WTC11 (cell line): Measurements from ENCODE around the gene CASR. TPM values are rescaled to one million over a fixed set of nuclear protein-coding genes. Genes with fewer than 3 reads are reported as not detected.

Experiments used
- ATAC-seq: fragments of 200-7000 bp; cut with Tn5 transposase; 2 replicates; pipeline ENCODE4 v1.10.0; 2021; ENCODE audit warnings: mild to moderate bottlenecking, moderate library complexity
- CTCF ChIA-PET: fragments of 300-600 bp; sonication (Branson Sonifier 250); formaldehyde crosslinking; loops from one replicate; lab custom pipeline; 2021; ENCODE audit warnings: antibody characterized with exemption; lab: Charles Lee
- POLR2A ChIA-PET: fragments of 350-600 bp; sonication (Branson Sonifier 250); formaldehyde crosslinking; loops from one replicate; lab custom pipeline; 2021; ENCODE audit warnings: antibody characterized with exemption; lab: Charles Lee
- DNase-seq: peaks from one replicate; pipeline ENCODE4 v3.0.0; 2021; ENCODE audit warnings: low spot score
- H3K27ac Mint-ChIP-seq: 2 replicates; pipeline ENCODE4 v1.8.0; 2021; ENCODE audit warnings: mixed read lengths
- H3K27me3 Mint-ChIP-seq: 2 replicates; pipeline ENCODE4 v1.8.0; 2021; ENCODE audit warnings: low read depth, mild to moderate bottlenecking, moderate library complexity, mixed read lengths
- H3K36me3 Mint-ChIP-seq: 2 replicates; pipeline ENCODE4 v1.8.0; 2021; ENCODE audit warnings: mixed read lengths
- H3K4me1 Mint-ChIP-seq: 2 replicates; pipeline ENCODE4 v1.8.0; 2022; ENCODE audit warnings: mixed read lengths
- H3K4me3 Mint-ChIP-seq: 2 replicates; pipeline ENCODE4 v1.8.0; 2021; ENCODE audit warnings: mild to moderate bottlenecking, moderate library complexity, mixed read lengths
- H3K9me3 Mint-ChIP-seq: 2 replicates; pipeline ENCODE4 v1.8.0; 2021; ENCODE audit warnings: mixed read lengths
- ARID4B ChIP-seq: sonication (generic); formaldehyde crosslinking; IDR thresholded peaks from 2 replicates; pipeline ENCODE4 v1.8.0; 2023; ENCODE audit warnings: missing genetic modification reagents, mild to moderate bottlenecking, borderline replicate concordance
- ESRRA ChIP-seq: sonication (generic); formaldehyde crosslinking; IDR thresholded peaks from 2 replicates; pipeline ENCODE4 v1.8.1; 2022; ENCODE audit warnings: mild to moderate bottlenecking, missing genetic modification reagents, borderline replicate concordance
- FOXP1 ChIP-seq: sonication (generic); formaldehyde crosslinking; IDR thresholded peaks from 2 replicates; pipeline ENCODE4 v1.8.0; 2022; ENCODE audit warnings: missing genetic modification reagents, mild to moderate bottlenecking, moderate library complexity, borderline replicate concordance
- GABPB1 ChIP-seq: sonication (generic); formaldehyde crosslinking; IDR thresholded peaks from 2 replicates; pipeline ENCODE4 v1.8.1; 2023; ENCODE audit warnings: mild to moderate bottlenecking, missing genetic modification reagents
- GRHL2 ChIP-seq: fragments of 250-450 bp; sonication (Bioruptor Pico); IDR thresholded peaks from 2 replicates; pipeline ENCODE4 v1.8.0; 2022; ENCODE audit warnings: mild to moderate bottlenecking, moderate library complexity; ENCODE audit not compliant: insufficient replicate concordance, severe bottlenecking
- NFATC4 ChIP-seq: fragments of 250-450 bp; sonication (Bioruptor Pico); IDR thresholded peaks from 2 replicates; pipeline ENCODE4 v1.9.0; 2021; ENCODE audit warnings: mild to moderate bottlenecking
- SOX15 ChIP-seq: fragments of 250-450 bp; sonication (Bioruptor Pico); IDR thresholded peaks from 2 replicates; pipeline ENCODE4 v1.9.0; 2021; ENCODE audit warnings: mild to moderate bottlenecking
- TEAD4 ChIP-seq: sonication (generic); formaldehyde crosslinking; IDR thresholded peaks from 2 replicates; pipeline ENCODE4 v1.8.0; 2022; ENCODE audit warnings: mild to moderate bottlenecking, missing genetic modification reagents
- TP53 ChIP-seq: sonication (generic); formaldehyde crosslinking; IDR thresholded peaks from 2 replicates; pipeline ENCODE4 v1.8.1; 2023; ENCODE audit warnings: mild to moderate bottlenecking, missing genetic modification reagents
- USF2 ChIP-seq: sonication (generic); formaldehyde crosslinking; IDR thresholded peaks from 2 replicates; pipeline ENCODE4 v1.8.1; 2023; ENCODE audit warnings: mild to moderate bottlenecking, missing genetic modification reagents, moderate library complexity
- total RNA-seq: library from RNA; stranded (reverse); gene quantifications from 3 replicates; pipeline ENCODE4 v1.2.3, GENCODE V29; 2021
- TF ChIP-seq, protein P1 (sequence below): sonication (generic); formaldehyde crosslinking; IDR thresholded peaks from 2 replicates; pipeline ENCODE4 v1.8.0; 2023; ENCODE audit warnings: mild to moderate bottlenecking, missing genetic modification reagents
- TF ChIP-seq, protein P2 (sequence below): sonication (generic); formaldehyde crosslinking; IDR thresholded peaks from 2 replicates; pipeline ENCODE4 v1.8.1; 2022; ENCODE audit warnings: mild to moderate bottlenecking, moderate library complexity, missing genetic modification reagents
- TF ChIP-seq, protein P3 (sequence below): sonication (generic); formaldehyde crosslinking; IDR thresholded peaks from 2 replicates; pipeline ENCODE4 v1.8.0; 2022; ENCODE audit warnings: missing genetic modification reagents

CASR gene
- total RNA-seq, 1 experiment from 2014 or later = 0.24 TPM

GRCh38 chr3:122178711-122179110, 4.8 kb upstream of the CASR start:
- no peaks in the 10 kb centered on the region for H3K36me3 Mint-ChIP-seq
- peaks cover 5% of the 10 kb centered on the region for H3K9me3 Mint-ChIP-seq
- ATAC-seq = no peak
- ChIA-PET CTCF (no interaction called here), POLR2A (no interaction called here)
- TF ChIP-seq NFATC4 (CRISPR knock-in tag) (no peak), ARID4B (CRISPR knock-in tag) (no peak), SOX15 (no peak), GABPB1 (no peak), ESRRA (CRISPR knock-in tag) (no peak), TEAD4 (no peak), GRHL2 (no peak)
- TF ChIP-seq, protein P1, sequence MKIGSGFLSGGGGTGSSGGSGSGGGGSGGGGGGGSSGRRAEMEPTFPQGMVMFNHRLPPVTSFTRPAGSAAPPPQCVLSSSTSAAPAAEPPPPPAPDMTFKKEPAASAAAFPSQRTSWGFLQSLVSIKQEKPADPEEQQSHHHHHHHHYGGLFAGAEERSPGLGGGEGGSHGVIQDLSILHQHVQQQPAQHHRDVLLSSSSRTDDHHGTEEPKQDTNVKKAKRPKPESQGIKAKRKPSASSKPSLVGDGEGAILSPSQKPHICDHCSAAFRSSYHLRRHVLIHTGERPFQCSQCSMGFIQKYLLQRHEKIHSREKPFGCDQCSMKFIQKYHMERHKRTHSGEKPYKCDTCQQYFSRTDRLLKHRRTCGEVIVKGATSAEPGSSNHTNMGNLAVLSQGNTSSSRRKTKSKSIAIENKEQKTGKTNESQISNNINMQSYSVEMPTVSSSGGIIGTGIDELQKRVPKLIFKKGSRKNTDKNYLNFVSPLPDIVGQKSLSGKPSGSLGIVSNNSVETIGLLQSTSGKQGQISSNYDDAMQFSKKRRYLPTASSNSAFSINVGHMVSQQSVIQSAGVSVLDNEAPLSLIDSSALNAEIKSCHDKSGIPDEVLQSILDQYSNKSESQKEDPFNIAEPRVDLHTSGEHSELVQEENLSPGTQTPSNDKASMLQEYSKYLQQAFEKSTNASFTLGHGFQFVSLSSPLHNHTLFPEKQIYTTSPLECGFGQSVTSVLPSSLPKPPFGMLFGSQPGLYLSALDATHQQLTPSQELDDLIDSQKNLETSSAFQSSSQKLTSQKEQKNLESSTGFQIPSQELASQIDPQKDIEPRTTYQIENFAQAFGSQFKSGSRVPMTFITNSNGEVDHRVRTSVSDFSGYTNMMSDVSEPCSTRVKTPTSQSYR (CRISPR knock-in tag) = no peak
- peaks cover 7% of the 10 kb centered on the region; the same call in 1 of the 2 replicates for H3K4me1 Mint-ChIP-seq
- no peak overlapping the region for H3K4me3 Mint-ChIP-seq
- no peak for DNase-seq
- H3K27ac Mint-ChIP-seq = no peak overlapping the region
- H3K27me3 Mint-ChIP-seq = peaks cover 45% of the 10 kb centered on the region

DNA sequence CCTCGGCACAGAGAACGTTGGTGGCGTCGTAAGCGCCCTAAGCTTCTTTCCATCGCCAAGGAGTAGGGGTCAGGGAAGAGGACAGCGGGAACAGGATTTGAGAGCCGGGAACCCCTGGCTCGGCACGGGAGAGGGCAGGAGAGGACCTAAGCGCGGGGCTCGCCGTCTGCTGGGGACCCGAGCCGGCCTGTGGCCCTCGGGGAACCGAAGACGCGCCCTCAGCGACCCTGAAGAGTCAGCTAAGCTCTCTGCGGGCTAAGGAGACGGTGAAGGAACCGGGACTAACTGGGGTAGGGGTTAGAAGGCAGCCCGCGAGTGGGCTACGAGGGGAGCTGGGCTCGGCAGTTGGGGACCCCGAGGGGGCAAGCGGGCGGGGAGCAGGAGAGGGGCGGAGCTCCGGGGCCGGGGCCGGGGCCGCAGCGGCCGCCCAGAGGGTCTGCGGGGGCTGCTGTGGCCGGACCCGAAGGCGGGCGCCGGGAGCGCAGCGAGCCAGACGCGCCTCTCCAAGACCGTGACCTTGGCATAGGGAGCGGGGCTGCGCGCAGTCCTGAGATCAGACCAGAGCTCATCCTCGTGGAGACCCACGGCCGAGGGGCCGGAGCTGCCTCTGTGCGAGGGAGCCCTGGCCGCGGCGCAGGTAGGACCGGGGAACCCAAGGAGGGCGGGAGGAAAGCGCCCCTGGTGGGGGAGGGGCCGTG, 574 bp downstream of the CASR start:
- peak overlapping the region; percentile 91 for H3K4me3 Mint-ChIP-seq
- no peaks in the 10 kb centered on the region for H3K36me3 Mint-ChIP-seq
- peaks cover 8% of the 10 kb centered on the region; the same call in 1 of the 2 replicates for H3K4me1 Mint-ChIP-seq
- ChIA-PET CTCF (interaction anchor here (0.6 to 1.4 kb wide), 8 partner anchors 50 to 883 kb away, joined by 3 to 5 read pairs (median 4); partner anchors contain the start of gene PDIA5), POLR2A (interaction anchor here (0.7 kb wide), 1 partner anchor 439 kb away, joined by 3 read pairs; no protein-coding TSS in a partner anchor)
- ATAC-seq = peak; percentile 77
- H3K9me3 Mint-ChIP-seq = no peaks in the 10 kb centered on the region
- peaks cover 74% of the 10 kb centered on the region for H3K27me3 Mint-ChIP-seq
- no peak overlapping the region for H3K27ac Mint-ChIP-seq
- TF ChIP-seq FOXP1 (0 out of 2 replicates have a peak, but pooled peaks have one; percentile 24), TP53 (CRISPR knock-in tag) (0 out of 2 replicates have a peak, but pooled peaks have one; percentile 14), USF2 (CRISPR knock-in tag) (no peak; the same call in 1 of the 2 replicates)
- TF ChIP-seq, protein P2, sequence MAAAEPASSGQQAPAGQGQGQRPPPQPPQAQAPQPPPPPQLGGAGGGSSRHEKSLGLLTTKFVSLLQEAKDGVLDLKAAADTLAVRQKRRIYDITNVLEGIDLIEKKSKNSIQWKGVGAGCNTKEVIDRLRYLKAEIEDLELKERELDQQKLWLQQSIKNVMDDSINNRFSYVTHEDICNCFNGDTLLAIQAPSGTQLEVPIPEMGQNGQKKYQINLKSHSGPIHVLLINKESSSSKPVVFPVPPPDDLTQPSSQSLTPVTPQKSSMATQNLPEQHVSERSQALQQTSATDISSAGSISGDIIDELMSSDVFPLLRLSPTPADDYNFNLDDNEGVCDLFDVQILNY (CRISPR knock-in tag) = peak; percentile 30; the same call in 1 of the 2 replicates
- TF ChIP-seq, protein P3, sequence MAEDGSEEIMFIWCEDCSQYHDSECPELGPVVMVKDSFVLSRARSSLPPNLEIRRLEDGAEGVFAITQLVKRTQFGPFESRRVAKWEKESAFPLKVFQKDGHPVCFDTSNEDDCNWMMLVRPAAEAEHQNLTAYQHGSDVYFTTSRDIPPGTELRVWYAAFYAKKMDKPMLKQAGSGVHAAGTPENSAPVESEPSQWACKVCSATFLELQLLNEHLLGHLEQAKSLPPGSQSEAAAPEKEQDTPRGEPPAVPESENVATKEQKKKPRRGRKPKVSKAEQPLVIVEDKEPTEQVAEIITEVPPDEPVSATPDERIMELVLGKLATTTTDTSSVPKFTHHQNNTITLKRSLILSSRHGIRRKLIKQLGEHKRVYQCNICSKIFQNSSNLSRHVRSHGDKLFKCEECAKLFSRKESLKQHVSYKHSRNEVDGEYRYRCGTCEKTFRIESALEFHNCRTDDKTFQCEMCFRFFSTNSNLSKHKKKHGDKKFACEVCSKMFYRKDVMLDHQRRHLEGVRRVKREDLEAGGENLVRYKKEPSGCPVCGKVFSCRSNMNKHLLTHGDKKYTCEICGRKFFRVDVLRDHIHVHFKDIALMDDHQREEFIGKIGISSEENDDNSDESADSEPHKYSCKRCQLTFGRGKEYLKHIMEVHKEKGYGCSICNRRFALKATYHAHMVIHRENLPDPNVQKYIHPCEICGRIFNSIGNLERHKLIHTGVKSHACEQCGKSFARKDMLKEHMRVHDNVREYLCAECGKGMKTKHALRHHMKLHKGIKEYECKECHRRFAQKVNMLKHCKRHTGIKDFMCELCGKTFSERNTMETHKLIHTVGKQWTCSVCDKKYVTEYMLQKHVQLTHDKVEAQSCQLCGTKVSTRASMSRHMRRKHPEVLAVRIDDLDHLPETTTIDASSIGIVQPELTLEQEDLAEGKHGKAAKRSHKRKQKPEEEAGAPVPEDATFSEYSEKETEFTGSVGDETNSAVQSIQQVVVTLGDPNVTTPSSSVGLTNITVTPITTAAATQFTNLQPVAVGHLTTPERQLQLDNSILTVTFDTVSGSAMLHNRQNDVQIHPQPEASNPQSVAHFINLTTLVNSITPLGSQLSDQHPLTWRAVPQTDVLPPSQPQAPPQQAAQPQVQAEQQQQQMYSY = no peak
- DNase-seq = peak; percentile 48
